RPMI8226 (cell line): Measurements from ENCODE around the gene EVI2A.
A peak's percentile ranks its signal among the peaks of the same experiment; 100 is the strongest.
"Not testable (repeated sequence)": the region's sequence is repeated elsewhere in the genome, so short reads cannot be mapped to it uniquely, and the experiment has no call there.

Experiments
- DNase-seq: peaks from one replicate; pipeline ENCODE4 v3.0.0-alpha.2; 2015

EVI2A gene

GRCh38 chr17:31311526-31311925 lies 9.9 kb downstream of the EVI2A start:
- DNase-seq = no peak

- peak; percentile 84 for DNase-seq
Measured at GRCh38 chr17:31310886-31311285, 10.5 kb downstream of the EVI2A start.

- DNase-seq = peak; percentile 64
Measured at GRCh38 chr17:31310260-31310659, 11.2 kb downstream of the EVI2A start.

GRCh38 chr17:31309556-31309955 lies 11.9 kb downstream of the EVI2A start:
- peak; percentile 60 for DNase-seq

DNA sequence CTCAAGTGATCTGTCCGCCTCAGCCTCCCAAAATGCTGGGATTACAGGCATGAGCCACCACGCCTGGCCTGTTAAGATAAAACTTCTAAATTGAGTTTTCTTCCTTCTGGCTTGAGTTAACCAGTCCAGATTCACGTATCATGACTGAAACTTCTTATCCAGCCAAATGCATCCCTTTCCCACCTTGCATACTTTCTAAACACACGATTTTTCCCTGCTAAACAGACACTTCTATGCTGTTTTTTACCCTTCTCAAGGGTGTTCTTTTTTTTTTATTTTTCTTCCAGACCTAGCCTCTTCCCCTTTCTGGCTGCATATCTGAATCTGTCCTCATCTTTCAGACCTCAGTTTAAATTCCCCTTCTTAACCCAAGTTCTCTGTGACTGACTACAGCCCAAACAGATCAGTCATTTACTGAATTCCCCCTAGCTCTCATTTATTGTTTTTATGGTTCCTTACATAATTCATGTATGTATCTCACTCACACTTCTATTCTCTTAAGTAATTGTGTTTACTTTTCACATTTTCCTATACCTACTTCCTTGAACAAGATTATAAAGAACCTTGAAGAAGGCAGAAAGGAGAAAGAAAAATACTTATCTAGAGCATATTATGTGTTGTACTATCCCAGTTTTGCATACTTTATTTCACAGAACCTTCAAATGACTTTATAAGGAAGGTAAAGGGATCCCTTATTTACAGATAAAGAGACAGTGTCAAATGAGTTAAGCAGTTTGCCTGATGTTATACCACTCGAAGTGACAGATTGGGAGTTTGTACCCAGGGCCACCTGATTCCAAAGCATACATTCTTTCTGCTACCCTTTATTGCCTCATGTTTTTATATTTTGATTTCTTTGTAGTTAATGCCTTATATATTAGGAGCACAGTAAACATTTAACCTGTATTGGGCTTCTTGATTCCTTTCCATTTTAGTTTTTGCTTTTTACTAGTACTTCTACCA lies 12.8 kb downstream of the EVI2A start:
- no peak for DNase-seq

DNA sequence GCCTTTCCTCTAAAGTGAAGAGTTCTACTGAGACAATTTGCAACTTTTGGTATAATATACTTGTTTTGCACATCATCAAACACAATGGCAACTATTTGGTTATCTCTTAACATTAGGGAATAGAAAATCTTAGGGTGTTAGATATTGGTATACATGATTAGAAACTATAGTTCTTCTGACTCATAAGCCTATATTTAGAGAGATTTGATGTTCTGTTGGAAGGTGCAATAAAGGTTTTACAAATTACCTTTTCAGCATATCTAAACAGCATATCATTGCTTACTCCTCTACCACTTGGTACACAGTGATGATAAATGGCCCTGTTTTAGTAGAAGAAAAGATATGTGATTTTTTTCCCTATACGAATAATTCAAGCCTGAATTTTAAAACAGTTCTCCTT lies 13.8 kb downstream of the EVI2A start:
- DNase-seq = no peak

DNA sequence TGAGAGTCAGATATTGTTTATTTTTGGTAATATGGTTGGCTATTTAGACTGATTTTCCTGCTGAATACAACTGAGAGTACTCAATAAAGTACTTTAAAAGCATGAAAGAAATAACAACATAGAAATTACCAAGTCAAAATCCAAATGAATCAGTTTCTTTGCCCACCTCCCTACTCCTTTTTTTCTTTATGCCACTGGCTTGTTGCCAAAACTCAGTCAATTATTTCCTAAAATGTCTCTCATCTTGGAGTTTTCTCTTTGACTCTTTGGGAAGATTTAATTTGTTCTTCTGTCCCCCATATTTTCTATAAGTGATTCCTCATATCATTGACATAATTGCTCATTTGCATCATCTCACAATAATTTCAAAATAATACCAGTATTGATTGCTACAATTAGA lies 21.8 kb downstream of the EVI2A start:
- no peak for DNase-seq

- DNase-seq = no peak
Measured at GRCh38 chr17:31297090-31297489, 24.3 kb downstream of the EVI2A start, which contains the start of gene OMG. TSS of gene OMG (minus strand) at chr17:31297239. CDS start at chr17:31296331, 908 bp downstream.

DNA sequence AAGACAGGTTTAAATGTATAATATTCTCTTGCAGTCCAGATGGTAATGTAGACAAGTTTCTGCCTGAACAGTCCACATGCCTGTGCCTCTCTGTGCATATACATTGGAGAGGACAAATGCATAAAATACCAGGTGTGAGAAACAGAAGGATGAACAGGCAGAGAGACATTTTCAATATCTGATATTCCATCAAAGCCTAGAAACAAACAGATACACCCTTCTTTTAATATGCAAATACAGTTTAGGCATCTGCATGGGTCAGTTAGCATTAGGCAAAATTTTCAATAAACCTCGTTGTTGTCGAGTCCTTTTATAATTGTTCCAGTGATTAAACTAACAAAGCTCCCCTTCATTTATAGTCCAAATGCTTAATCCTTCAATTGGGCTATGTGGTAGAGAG lies 25.3 kb downstream of the EVI2A start:
- DNase-seq = no peak

GRCh38 chr17:31295489-31295871 lies 25.9 kb downstream of the EVI2A start:
- DNase-seq = no peak

- DNase-seq = no peak
Measured at GRCh38 chr17:31294820-31295488, 26.5 kb downstream of the EVI2A start.

DNA sequence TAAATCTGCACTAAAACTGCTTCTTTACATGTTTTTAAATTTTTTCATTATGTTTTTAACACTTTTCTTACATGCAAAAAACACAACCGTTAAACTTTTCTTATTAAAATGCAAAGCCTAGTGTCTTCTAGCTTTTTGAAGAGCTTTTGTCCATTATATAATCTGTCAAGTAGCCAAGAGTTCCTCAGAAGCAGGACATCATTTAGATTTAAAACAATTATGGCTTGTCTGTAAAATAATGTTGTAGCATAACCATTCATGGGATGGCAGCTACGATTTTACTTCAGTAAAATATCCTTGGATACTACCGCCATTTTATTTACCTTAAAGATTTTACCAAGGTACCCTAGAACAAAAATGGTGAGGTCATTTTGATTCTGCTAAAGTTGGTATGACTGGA lies 27.2 kb downstream of the EVI2A start:
- DNase-seq = no peak

GRCh38 chr17:31293581-31293980 lies 27.8 kb downstream of the EVI2A start:
- DNase-seq = no peak

GRCh38 chr17:31291820-31292219 lies 29.6 kb downstream of the EVI2A start:
- DNase-seq = no peak

GRCh38 chr17:31289790-31290189 lies 31.6 kb downstream of the EVI2A start:
- DNase-seq = no peak

GRCh38 chr17:31287932-31288331 lies 33.5 kb downstream of the EVI2A start:
- DNase-seq = not testable (repeated sequence)

DNA sequence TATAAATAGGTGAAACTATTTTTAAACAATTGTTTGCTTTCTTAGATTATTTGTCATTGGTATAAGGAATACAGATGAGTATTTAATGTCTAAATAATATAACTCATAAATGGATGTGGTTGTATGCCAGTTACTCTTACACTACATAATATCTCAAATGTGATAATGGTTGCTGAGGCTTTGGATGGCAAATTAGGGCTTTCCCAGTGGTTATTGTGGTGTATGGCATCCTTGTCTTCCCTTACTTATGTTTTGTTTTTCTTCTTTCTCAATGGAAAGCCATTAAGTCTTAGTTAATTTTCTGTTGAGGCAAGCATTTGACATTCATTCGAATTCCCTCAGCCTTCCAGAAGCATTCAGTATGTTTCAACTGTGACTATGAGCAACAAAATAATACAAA lies 34.8 kb downstream of the EVI2A start:
- no peak for DNase-seq

DNA sequence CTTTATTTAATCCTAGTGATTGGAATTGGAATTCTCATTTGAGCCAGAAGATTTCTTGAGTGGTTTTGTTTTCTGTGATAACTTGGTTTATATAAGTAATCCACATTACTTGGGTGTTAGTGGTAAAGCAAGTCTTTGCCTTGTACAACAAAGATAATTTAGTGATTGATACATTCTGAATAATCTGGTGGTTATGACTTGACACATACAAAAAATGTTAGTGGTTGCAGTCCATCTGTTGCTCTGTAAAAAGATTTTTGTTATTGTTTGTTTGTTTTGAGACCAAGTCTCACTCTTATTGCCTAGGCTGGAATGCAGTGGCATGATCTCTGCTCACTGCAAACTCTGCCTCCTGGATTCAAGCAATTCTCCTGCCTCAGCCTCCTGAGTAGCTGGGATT lies 37.6 kb downstream of the EVI2A start:
- no peak for DNase-seq

GRCh38 chr17:31281061-31281460 lies 40.4 kb downstream of the EVI2A start:
- DNase-seq = no peak

- DNase-seq = no peak
Measured at GRCh38 chr17:31279401-31279800, 42.0 kb downstream of the EVI2A start.

GRCh38 chr17:31275116-31275515 lies 46.3 kb downstream of the EVI2A start:
- DNase-seq = no peak

- DNase-seq = no peak
Measured at GRCh38 chr17:31274252-31274651, 47.2 kb downstream of the EVI2A start.

GRCh38 chr17:31273516-31273915 lies 47.9 kb downstream of the EVI2A start:
- DNase-seq = no peak

DNA sequence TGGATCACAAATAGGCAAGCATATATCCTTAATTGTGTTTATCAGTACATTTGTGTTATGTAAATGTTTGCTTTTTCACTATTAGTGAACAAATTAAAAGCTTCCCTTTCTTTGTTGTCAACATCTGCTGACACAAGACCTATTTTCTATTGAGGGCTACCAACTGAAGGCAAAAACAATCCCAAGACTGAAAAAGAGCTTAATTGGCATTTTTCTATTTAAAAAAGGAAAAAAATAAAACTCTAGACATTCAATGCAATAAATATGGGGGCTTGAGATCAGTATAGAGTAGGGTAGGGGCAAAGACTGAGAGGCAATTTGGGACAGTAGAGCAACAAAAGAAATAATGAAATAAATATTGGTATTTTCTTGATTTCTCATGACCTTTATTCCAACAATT lies 48.6 kb downstream of the EVI2A start:
- DNase-seq = no peak
